ENCODE data around the gene EXOC6B.

The EXOC6B gene

DNA sequence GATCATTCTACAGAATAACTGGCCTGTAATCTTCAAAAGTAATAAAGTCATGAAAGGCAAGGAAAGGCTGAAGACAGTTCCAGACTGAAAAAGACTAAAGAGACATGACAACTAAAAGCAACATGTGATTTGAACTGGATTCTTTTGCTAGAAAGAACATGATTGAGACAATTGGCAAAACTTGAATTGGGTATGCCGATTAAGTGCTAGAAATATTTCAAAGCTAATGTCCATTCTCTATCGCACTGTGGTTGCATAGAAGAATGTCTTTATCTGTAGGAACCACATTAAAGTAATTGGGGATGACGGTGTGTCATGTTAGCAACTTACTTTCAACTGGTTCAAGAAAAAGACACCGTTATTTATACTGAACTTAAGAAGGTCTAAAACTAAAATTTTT is 98.5 kb downstream of the EXOC6B start:
- FAIRE-seq, result no peak

DNA sequence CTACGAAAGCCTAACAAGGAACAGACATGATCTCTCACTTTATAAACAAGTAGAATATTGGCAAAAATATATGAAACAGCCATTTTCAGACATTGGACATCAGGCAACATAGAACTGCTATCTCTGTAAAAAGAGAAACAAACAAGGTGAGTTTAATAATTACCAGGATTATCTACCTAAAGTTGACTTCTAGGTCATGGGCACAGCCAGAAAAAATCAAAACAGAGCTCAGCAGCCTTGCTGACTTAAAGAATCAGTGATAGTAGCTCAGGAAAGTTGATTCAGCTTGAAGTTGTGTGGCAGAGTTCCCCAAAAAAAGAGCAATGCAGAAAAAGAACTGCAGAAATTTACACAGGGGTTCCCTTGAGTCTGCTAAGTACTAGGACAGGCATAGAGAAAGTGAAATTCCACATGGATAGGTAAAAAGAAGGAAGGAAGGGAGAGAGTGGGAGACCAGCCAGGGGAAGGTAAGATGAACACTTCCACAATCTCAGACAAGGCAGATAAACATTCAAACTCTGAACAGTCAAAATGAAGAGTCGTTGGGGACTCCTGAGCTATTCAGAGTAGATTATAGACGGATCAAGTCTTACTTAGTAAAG is 102.0 kb downstream of the EXOC6B start:
- no peak for FAIRE-seq

DNA sequence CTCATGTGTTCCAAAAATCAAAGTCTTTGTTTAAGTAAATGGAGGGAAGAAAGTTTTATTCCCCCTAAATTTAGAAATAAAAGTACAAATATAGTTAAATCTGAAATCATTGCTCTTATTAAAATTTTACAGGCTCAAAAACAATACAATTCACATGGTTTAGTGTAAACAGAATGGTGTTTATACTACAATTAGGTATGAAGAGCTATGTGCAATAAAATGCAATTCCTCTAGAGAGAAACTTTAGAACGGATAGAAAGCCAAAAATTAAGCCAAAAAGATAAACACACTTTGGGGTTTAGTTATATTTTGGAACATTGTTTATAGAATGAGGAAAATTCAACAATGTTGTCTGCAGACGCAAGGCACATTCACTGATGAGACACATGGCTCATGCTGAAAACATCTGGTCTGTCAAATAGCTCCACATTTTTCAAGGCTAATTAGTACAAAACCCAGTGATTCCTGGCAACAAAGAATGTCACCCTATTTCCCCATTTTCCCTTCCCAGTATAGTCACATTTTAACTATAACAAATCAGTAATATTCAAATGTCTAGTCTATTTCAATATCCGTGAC is 103.3 kb downstream of the EXOC6B start:
- no peak for FAIRE-seq

DNA sequence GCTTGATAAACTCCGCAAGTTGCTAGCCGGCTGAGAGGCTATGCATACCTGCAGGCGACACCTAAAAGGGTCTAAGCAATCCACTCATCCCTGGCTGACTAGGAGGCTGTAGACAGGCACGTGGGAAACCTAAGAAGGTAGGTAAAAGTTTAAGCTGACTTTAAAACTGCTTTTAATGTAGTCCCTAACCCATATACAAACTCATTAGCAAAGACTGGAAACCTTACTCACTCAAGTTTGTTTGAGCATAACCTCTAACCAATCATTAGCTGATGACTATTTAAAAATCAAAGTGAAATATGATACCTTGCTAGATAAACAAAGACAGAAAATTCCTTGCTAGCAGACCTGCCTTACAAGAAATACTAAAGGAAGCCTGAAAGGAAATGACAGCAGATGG is 106.4 kb downstream of the EXOC6B start:
- no peak for FAIRE-seq

DNA sequence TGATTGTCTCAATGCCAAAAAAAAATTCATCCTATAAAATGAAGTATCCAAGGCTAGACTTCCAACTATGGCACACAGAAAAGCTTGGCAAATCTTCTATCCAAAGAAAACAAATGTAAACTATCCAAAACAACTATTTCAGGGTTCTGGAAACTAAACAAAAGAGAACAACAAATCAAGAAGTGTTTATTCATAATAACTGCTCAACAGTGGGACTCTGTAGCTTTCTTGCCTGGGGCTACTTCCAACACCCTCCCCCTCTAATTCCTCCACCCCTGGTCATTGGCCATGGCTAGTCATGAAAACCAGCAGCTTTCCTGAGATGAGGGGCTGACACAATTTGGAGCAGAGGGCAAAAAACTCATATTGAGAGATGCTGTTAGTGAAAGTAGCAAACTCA is 107.0 kb downstream of the EXOC6B start:
- FAIRE-seq, result no peak

DNA sequence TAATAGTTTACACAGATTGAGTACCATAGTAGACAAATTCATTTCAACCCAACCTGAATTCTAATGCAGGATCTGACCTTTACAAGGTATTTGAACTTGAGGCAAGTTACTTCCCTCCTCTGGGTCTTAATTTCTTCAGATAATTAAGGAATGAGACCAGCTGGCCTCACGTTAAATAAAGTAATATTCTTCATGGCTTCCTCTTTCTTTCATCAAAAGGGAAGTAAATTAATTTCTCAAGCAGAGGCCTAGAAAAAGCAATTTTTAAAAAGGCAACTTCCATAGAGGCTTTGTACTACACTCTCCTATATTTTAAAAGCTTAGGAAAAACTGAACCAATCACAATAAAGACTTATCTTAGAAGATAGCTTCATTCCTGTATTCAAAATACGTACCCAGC is 109.2 kb downstream of the EXOC6B start:
- no peak for FAIRE-seq

DNA sequence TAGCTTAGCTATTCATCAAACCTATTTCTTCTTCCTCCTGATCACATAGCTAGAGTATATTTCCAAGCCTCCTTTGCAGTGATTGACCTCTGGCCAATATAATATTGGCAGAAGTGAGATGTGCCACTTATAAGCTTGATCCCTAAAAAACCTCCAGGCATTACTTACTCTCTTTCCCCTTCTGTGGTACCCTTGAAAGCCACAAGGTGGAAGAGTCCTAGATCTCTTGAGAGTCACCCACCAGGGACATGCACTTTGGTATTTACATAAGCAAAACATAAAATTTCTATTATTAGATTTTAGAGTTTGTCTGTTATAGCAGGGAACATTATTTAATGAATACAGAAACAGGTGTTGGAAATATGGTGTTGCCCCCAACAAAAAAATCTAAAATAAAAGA is 112.0 kb downstream of the EXOC6B start:
- no peak for FAIRE-seq

DNA sequence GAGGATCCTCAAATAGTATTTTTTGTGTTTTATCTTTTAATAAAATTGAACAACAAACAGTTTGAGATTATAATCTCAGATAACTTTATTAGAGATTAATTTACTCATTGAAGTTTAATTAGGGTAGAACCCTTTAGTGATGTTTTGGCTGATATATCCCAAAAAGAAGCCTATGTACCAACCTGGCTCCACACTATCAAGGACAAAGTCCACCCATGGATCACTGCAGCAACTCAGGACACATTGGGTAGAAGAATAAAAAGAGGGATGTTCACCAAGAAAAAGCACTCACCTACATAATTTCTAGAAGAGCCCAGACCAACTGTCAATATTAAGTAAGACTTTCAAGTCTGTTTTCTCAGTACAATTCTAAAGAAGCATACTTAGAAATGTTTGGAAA is 112.9 kb downstream of the EXOC6B start:
- no peak for FAIRE-seq

DNA sequence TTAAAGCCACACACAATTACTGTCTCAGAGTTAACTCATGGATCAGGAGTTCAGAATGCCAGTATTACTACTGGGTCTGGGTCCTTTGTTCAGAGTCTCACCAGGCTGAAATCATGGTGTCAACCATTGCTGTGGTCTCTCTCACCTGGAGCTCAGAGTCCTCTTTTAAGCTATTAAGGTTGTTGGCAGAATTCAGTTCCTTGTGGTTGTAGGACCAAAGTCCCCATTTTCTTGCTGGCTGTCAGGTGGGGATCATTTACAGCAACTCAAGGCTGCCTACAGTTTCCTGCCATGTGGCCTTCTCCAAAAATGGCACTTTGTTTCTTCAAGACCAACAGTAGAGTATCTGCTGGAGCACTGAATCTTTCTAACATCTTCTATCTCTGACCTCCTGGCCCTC is 113.5 kb downstream of the EXOC6B start:
- no peak for FAIRE-seq

DNA sequence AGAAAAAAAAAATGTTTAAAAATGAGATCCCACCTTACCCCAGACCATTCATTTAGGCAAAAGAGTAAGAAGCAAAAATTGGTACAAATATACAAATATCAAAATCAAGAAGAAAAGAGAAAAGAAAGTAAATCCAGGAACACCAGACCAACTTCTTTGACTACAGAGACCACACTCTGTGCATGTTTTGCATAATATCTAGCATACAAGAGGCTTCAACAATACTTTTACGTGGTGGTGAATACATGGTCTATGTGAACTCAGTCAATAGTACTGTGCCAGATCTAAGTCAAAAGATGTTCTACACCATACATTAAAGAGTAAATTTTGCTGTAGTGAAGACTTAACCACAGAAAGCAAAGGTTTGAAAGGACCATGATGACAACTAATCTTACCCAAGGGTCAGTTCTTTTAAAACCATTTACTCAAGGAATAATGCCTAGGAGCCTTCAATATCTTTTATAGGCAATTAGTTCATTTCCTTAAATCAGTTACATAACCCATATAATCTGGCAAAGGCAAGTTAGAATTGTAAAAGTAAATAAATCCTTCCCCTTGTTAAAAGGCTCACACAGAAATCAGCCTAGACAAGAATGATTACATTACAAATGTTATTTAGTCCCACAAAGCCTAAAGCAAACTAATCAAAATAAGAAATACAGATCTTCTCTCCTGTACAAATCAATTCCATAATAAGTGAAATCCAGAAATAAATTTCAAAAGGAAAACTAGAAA is 115.2 kb downstream of the EXOC6B start:
- FAIRE-seq, result no peak

DNA sequence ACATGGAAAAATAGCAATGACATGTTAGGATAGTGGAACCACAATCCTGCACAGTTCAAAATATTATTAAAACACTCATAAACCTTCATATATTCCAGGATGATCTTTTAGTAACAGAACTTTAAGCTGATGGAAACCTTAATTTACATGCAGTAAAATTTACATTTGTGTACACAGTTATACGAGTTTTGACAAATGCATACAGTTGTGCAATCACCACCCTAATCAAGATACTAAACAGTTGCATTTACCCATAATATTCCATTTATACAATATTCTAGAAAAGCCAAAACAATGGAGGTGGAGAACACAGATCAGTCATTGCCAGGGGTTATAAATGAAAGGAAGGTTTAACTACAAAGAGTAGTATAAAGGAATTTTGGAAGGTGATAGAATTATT is 117.6 kb downstream of the EXOC6B start:
- FAIRE-seq, result no peak

DNA sequence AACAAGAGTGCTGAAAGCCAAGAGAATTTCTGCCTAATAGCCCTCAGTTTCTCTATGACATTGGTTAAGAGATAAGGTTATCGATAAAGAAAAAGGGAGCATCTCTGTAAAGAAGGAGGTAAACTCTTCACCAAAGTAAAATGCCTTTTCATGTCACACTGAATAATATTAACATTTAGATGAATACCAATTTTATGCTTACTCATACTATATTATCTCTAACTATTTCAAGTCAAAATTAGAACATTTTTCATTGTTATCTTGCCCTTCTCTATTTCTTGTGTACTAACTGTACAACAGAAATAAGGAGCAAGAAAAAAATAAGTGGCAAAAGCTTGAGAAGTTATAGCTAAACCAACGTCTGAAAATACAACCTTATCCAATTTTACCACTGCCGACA is 127.5 kb downstream of the EXOC6B start:
- FAIRE-seq, result no peak

DNA sequence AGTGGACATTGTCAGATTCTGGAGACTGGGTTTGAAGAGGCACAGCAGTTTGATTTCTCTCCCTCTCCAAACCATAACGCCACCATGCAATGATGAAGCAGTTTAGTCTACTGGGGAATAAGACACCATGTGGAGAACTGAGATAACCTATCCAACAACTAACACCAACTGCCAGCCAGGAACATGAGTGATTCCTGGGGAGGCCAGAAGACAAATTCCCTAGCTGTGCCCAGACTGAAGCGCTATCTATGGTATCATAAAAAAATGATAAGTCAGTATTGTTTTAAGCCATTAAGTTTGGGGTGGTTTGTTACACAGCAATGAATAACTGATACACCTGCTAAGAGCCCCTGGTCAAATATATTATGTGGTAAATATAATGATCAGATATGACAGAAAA is 129.3 kb downstream of the EXOC6B start:
- FAIRE-seq, result no peak

DNA sequence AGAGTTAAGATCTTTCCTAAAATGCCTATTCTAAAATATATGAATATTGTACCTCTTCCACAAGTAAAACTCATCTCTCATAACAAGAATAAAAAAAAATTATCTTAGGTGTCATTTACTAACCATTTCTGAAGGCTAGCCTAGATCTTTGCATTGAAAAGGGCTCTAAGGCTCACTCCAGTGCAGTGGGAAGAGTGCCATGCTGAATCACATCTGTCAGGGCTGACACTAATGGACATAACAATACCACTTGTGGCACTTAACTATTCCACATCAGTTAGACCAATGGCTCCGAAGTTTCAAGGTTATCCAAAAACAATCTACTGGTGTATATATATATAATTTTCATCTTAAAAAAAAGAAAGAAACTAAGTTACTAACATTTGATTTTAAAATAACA is 130.2 kb downstream of the EXOC6B start:
- FAIRE-seq, result no peak

DNA sequence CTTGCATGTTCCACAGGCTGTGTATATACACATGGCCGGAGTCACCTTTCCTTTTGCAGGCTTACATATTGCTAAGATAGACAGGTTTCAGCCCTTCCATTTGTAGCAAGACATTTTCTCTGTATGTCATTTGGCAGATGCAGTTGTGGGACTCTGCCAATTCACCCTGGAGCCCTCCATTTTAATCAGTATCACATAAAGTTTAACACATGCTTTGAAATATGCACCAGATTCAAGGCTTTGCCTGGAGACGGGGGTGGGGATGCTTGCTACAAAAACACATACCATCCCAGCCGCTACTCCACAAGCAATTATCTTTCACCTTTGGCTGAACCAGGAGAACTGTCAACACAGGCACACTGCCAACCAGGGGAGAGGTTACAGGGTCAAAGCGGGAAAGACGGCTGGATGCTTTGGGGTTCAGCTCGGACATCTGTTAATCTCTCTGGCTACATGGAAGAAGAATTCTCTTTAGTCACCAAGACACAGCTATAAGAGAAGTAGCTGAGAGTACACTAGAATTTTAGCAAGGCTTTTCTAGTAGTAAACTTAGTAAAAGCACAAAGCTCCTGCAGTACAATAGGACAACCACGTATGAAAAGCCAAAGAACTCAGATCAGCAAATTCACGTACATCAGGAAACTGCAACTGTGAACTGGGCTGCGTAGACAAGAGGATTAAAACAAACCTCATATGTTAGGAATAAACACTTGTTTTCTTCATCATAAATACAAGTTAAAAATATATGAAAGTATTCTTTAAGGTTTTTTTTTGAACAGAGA is 130.9 kb downstream of the EXOC6B start:
- FAIRE-seq, result no peak

DNA sequence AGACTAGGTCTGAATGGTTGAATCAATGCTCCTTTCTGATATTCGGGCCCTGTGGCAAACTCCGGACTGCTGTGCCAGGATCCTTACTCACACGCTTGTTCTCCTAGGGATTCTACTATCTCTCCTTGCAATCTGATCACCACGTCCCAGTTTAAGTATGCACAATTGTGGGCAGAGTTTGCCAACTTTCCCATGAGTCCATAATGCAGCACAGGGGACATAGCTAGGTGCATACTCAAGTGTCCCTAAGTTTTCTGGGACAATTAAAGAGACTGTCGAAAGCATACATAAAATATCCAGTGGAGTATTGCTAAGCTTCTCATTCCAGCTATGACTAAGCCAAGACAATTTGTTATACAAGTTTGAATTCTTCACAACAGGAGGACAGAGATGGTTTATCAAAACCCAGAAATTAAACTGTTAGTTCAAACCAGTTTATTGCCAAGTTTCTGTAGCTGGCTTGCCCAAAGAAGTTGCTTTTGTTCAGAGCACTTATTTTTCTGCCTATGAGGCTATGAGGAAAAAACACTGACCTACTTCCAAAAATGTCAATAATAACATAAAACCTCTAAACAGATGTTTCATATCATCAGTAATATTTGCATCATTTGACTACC is 136.1 kb downstream of the EXOC6B start:
- FAIRE-seq, result no peak

DNA sequence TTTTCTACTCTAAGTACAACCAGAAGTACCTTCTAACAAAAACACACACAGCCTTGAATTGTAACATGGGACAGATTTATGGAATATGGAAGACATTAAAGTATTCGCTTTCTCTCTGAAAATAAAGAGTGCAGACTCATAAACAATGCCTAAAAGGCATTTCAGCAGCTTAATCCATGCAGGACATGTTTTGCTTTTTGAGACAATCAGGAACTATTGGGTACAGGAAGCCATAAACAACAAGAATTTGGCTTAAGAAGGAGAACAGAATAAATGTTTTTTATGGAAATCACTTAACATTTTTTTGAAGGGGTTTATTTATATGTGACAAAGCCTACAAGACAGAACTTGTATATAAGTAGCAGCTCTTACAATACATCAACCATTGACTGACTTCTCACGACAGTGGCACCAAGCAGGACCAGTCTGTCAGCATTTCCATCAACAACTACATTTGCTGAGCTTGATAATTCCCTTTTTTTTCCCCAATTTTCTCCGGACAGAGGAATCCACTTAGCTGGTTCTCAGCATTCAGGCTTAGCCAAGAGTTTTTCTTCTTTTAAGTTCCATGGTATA is 140.1 kb downstream of the EXOC6B start:
- FAIRE-seq, result no peak

DNA sequence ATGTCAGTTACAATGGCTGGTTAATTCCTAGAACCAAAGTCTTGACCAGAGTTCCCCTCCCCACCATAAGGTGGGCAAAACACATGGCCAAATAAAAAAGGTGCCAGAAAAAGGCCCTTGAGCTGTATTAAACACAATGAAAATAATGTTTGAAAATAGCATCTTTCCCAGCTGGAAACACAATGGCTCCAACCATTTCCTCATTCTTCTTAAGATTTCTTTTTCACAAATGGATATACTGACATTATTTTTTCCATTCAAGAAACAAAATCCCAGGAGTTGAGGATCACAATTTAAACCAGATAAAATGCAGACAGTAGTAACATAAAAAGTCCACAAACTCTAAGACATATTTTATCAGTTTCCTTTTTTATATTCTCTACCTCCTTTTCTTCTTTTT is 143.8 kb downstream of the EXOC6B start:
- no peak for FAIRE-seq

DNA sequence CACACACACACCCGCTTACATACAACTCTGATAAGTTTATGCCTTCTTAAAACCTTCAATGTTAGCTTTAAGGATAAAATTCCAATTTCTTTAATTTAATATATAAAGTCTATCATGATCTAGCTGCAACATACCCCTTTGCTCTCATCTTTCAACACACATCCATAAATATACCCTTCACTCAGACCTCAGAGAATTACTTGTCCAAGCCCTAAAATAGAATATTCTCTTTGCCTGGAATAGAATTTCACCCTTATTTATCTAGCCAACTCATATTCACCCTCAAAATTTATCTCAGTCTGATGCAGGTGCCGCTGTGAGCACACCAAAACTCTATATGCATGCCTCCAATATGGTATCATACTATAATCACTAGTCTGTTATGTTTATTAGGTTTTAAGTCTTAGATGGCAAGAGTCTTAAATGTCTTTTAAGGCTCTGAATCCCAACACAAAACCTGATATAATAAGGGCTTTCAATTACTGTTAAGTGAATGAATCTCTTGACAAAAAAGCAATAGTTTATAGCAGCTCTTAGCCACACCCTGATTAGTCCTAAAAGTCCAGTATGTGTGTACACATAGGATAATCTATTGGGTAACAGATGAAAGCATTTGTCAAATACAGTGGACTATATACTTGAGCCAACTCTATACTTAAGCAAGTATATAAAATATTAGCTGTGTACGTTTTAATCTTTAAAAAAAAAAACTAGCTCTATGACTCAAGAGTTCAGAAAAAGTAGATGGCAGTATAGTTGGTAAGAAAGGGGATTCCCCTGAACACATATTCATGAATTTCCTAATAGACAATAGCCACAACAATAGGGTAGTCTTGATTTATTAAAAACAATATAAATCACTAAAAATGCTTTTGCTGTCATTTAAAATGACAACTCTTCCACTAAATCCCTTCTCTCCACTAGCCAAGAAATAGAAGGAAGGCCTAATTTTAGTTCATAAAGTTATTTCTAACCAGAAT is 144.5 kb downstream of the EXOC6B start:
- no peak for FAIRE-seq

DNA sequence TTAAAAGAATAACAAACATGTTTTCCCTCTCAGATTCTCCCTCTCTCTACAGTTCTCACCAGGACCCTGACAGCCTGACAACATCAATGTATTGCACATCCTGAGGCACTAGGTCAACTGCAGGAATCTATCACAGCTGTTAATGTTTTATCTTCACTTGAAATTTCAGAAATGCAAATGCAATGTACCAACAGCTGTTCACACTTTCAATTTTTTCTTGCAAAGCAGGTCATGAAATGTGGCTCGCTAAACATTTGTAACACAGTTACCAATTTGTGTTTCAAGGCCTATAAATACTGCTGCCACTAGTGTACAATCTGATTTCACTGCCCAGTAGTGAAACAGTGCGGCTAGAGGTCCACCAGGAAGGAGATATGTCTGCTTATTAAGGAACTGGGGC is 147.8 kb downstream of the EXOC6B start:
- no peak for FAIRE-seq

DNA sequence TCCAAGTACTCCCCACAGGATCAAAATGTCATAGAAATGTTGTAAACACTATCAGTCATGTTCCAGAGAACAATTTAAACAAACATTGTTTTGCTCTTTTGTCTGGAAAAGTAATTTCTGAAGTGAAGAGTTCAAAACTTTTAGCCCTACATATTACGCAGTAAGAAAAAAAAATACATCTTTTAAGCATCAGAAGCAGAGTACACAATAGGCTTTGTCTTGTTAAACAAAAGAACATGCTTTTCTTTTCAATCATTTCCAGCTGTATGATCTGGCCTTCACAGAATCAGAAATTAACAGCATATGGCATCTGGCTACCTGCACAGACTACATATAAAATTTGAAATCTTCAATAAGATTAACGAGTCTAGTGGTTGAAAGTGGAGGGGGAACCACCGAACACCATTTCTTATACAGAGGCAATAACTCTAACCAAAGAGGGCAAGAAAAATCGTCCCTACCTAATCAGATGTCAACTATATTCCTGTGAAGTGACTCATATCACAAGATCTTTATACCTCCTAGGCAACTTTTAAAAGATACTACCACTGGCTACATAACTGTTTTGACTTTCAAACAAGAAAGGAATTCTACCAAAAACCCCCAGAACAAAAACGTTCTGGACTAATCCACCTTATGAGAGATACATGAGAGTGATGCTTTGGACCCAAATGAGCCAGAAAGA is 149.3 kb downstream of the EXOC6B start:
- no peak for FAIRE-seq
